Measurements from ENCODE around the gene OPHN1.

- no peak for TF ChIP-seq CTCF (IDR thresholded peaks at IDR 0.05)
- no peak for TF ChIP-seq POLR2A (IDR thresholded peaks at IDR 0.05)
These were observed 318.6 kb downstream of the OPHN1 start for GRCh38 chrX:68114573-68115129.

Measured in lower leg skin (tissue), 3 donors.